Measurements from ENCODE around the gene ULK1. TPM values are rescaled to one million over a fixed set of nuclear protein-coding genes. Genes with fewer than 3 reads are reported as not detected.
A peak's percentile ranks its signal among the peaks of the same experiment; 100 is the strongest.

The ULK1 gene
- total and polyA plus RNA-seq, 2 of the 13 experiments (the other 11 are each of a cell fraction or from before 2014, with no cell fraction given) = 2.8 to 10.1 TPM

DNA sequence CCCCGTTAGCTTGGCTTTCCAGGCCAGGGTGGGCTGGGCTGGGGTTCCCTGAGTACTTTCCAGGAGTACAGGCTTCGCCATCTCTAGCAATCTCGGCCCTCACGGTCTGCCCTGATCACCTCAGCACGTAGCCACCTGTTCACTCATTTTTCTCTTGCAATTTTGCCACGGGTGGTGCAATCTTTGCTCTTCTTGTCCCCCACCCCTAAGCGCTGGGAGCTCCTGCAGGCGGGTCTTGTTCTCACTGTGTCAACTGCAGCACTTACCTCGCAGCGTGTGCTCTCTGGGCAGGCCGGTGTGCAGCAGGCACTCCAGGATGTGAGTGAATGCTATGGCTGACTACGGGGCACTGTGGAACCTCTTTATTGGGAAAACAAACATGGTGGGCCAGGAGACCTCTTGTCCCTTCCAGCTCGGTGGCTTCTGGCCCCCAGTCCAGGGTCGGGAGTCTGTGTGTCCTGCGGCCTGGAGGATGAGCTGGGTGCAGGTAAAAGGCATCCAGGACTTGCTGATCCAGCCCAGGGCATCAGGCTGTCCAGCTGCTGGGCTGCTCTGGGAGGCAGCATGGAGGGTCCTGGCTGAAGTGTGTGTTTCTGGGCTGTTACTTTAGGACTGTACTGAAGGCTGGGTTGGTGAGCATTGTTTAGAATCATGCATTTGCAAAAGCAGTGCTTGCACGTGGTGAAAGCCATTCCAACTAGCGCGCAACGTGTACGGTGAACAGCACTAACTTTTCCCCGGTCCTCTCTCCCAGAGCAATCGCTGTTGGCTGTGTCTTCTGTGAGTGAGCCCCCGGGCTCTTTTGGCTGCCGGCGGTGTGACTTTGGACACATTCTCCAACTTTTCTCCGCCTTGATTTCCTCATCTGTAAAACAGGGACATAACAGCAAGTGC, 1.5 kb upstream of the ULK1 start (continued):
- TF ChIP-seq, protein P1, sequence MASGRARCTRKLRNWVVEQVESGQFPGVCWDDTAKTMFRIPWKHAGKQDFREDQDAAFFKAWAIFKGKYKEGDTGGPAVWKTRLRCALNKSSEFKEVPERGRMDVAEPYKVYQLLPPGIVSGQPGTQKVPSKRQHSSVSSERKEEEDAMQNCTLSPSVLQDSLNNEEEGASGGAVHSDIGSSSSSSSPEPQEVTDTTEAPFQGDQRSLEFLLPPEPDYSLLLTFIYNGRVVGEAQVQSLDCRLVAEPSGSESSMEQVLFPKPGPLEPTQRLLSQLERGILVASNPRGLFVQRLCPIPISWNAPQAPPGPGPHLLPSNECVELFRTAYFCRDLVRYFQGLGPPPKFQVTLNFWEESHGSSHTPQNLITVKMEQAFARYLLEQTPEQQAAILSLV (CRISPR knock-in tag; IDR thresholded peaks at IDR 0.05; ENCODE audit: borderline replicate concordance) = no peak
- TF ChIP-seq ZNF234 (CRISPR knock-in tag; conservative IDR thresholded peaks at IDR 0.05) = no peak
- no peak for TF ChIP-seq FOXA1 (IDR thresholded peaks at IDR 0.05)
- 0 out of 2 replicates have a peak, but pooled peaks have one; percentile 10 for TF ChIP-seq FOXA1 (CRISPR knock-in tag; IDR thresholded peaks at IDR 0.05)
- TF ChIP-seq ZNF564 (CRISPR knock-in tag; IDR thresholded peaks at IDR 0.05) = no peak
- TF ChIP-seq ZNF841 (CRISPR knock-in tag; IDR thresholded peaks at IDR 0.05; ENCODE audit: borderline replicate concordance) = no peak
- TF ChIP-seq PPARG (CRISPR knock-in tag; conservative IDR thresholded peaks at IDR 0.05) = no peak
- TF ChIP-seq, protein P2, sequence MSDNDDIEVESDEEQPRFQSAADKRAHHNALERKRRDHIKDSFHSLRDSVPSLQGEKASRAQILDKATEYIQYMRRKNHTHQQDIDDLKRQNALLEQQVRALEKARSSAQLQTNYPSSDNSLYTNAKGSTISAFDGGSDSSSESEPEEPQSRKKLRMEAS (IDR thresholded peaks at IDR 0.05) = 0 out of 2 replicates have a peak, but pooled peaks have one; percentile 31
- TF ChIP-seq ZNF121 (CRISPR knock-in tag; IDR thresholded peaks at IDR 0.05) = 0 out of 2 replicates have a peak, but pooled peaks have one; percentile 26
- TF ChIP-seq, protein P3, sequence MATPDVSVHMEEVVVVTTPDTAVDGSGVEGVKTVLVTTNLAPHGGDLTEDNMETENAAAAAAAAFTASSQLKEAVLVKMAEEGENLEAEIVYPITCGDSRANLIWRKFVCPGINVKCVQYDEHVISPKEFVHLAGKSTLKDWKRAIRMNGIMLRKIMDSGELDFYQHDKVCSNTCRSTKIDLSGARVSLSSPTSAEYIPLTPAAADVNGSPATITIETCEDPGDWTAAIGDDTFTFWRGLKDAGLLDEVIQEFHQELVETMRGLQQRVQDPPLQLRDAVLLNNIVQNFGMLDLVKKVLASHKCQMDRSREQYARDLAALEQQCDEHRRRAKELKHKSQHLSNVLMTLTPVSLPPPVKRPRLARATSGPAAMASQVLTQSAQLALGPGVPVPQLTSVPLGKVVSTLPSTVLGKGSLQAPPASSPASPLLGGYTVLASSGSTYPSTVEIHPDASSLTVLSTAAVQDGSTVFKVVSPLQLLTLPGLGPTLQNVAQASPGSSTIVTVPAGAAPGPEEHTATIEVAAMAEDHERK (CRISPR knock-in tag; IDR thresholded peaks at IDR 0.05; ENCODE audit: low read depth) = no peak
- no peak for TF ChIP-seq HNRNPLL (IDR thresholded peaks at IDR 0.05; ENCODE audit: low read depth, low read length, poor library complexity, severe bottlenecking)
- TF ChIP-seq, protein P4, sequence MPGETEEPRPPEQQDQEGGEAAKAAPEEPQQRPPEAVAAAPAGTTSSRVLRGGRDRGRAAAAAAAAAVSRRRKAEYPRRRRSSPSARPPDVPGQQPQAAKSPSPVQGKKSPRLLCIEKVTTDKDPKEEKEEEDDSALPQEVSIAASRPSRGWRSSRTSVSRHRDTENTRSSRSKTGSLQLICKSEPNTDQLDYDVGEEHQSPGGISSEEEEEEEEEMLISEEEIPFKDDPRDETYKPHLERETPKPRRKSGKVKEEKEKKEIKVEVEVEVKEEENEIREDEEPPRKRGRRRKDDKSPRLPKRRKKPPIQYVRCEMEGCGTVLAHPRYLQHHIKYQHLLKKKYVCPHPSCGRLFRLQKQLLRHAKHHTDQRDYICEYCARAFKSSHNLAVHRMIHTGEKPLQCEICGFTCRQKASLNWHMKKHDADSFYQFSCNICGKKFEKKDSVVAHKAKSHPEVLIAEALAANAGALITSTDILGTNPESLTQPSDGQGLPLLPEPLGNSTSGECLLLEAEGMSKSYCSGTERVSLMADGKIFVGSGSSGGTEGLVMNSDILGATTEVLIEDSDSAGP (CRISPR knock-in tag; IDR thresholded peaks at IDR 0.05; ENCODE audit: borderline replicate concordance) = 0 out of 2 replicates have a peak, but pooled peaks have one; percentile 28
- TF ChIP-seq, protein P5, sequence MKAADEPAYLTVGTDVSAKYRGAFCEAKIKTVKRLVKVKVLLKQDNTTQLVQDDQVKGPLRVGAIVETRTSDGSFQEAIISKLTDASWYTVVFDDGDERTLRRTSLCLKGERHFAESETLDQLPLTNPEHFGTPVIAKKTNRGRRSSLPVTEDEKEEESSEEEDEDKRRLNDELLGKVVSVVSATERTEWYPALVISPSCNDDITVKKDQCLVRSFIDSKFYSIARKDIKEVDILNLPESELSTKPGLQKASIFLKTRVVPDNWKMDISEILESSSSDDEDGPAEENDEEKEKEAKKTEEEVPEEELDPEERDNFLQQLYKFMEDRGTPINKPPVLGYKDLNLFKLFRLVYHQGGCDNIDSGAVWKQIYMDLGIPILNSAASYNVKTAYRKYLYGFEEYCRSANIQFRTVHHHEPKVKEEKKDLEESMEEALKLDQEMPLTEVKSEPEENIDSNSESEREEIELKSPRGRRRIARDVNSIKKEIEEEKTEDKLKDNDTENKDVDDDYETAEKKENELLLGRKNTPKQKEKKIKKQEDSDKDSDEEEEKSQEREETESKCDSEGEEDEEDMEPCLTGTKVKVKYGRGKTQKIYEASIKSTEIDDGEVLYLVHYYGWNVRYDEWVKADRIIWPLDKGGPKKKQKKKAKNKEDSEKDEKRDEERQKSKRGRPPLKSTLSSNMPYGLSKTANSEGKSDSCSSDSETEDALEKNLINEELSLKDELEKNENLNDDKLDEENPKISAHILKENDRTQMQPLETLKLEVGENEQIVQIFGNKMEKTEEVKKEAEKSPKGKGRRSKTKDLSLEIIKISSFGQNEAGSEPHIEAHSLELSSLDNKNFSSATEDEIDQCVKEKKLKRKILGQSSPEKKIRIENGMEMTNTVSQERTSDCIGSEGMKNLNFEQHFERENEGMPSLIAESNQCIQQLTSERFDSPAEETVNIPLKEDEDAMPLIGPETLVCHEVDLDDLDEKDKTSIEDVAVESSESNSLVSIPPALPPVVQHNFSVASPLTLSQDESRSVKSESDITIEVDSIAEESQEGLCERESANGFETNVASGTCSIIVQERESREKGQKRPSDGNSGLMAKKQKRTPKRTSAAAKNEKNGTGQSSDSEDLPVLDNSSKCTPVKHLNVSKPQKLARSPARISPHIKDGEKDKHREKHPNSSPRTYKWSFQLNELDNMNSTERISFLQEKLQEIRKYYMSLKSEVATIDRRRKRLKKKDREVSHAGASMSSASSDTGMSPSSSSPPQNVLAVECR (CRISPR knock-in tag; IDR thresholded peaks at IDR 0.05; ENCODE audit: borderline replicate concordance) = 0 out of 2 replicates have a peak, but pooled peaks have one; percentile 26
- TF ChIP-seq, protein P6, sequence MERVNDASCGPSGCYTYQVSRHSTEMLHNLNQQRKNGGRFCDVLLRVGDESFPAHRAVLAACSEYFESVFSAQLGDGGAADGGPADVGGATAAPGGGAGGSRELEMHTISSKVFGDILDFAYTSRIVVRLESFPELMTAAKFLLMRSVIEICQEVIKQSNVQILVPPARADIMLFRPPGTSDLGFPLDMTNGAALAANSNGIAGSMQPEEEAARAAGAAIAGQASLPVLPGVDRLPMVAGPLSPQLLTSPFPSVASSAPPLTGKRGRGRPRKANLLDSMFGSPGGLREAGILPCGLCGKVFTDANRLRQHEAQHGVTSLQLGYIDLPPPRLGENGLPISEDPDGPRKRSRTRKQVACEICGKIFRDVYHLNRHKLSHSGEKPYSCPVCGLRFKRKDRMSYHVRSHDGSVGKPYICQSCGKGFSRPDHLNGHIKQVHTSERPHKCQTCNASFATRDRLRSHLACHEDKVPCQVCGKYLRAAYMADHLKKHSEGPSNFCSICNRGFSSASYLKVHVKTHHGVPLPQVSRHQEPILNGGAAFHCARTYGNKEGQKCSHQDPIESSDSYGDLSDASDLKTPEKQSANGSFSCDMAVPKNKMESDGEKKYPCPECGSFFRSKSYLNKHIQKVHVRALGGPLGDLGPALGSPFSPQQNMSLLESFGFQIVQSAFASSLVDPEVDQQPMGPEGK (CRISPR knock-in tag; IDR thresholded peaks at IDR 0.05) = peak; percentile 34; the same call in 1 of the 2 replicates
- TF ChIP-seq STAT5B (CRISPR knock-in tag; IDR thresholded peaks at IDR 0.05) = no peak
- TF ChIP-seq ZNF777 (CRISPR knock-in tag; IDR thresholded peaks at IDR 0.05) = no peak
- no peak for TF ChIP-seq RBAK (CRISPR knock-in tag; IDR thresholded peaks at IDR 0.05)

Data from HepG2 (cell line).